ENCODE measurements around the gene MAB21L4. TPM values are rescaled to one million over a fixed set of nuclear protein-coding genes. Genes with fewer than 3 reads are reported as not detected.

The MAB21L4 gene
- total and polyA plus RNA-seq, 8 donors: 0.79 to 35.7 (median 2.0) TPM

- DNase-seq (no peak), ATAC-seq (no peak)
- TF ChIP-seq CTCF (IDR thresholded peaks at IDR 0.05): no peak
These were observed 9.9 kb downstream of the MAB21L4 start for GRCh38 chr2:240886023-240886565.

DNA sequence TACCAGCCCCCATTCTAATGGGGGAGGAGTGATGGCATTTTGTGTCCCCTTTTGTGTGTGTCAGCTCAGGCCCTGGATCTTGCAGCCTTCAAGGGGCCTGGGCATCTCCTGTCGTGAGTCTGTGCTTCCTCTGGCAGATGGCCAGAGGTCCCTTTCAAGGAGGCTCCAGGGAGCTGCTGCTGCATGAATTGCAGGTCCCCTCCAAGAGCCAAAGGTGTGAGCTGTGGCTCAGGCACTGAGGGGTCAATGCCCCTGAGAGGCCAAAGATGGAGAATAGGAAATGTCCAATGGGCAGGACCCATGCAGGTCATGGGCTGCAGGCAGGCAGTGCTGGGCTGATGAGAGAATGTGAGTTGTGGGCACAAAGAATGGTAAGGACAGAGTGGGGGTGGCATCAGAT, 10.4 kb downstream of the MAB21L4 start:
- H3K4me1 ChIP-seq: no peaks in the 10 kb centered on the region
- no peaks in the 10 kb centered on the region for H3K27me3 ChIP-seq
- H3K27ac ChIP-seq: no peak overlapping the region
- no peak for TF ChIP-seq CTCF (IDR thresholded peaks at IDR 0.05)
- DNase-seq (no peak), ATAC-seq (no peak)
- H3K36me3 ChIP-seq: no peaks in the 10 kb centered on the region
- H3K4me3 ChIP-seq: no peak overlapping the region
- intact Hi-C loops (cut with DNase I): no loop called here
- no peaks in the 10 kb centered on the region for H3K9me3 ChIP-seq

More at GRCh38 chr2:240886023-240886565, 9.9 kb downstream of the MAB21L4 start:
- intact Hi-C loops (cut with DNase I): no loop called here
- Histone ChIP-seq H3K27ac (no peak overlapping the region), H3K4me3 (no peak overlapping the region), H3K36me3 (no peaks in the 10 kb centered on the region), H3K27me3 (no peaks in the 10 kb centered on the region), H3K9me3 (no peaks in the 10 kb centered on the region), H3K4me1 (no peaks in the 10 kb centered on the region)

DNA sequence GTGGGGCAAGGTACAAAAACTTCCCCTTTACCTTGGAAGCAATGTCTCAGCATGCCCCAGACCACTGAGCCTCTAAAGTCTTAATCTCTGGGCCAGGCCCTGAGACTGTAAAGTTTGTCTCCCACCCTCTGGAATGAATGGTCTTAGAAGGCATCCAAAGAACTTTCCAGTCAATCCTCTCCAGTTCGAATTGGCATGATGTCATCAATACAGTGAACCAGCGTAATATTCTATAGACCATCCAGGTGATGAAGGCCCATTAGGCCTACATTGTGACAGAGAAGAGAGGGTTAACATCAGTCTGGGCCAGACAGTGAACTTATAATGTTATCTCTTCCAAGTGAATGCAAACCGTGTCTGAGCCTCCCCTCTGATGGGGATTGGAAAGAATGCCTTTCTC, 11.2 kb downstream of the MAB21L4 start:
- no peaks in the 10 kb centered on the region for H3K27me3 ChIP-seq
- H3K4me3 ChIP-seq: no peak overlapping the region
- ATAC-seq (no peak), DNase-seq (no peak)
- intact Hi-C loops (cut with DNase I): no loop called here
- no peak overlapping the region for H3K27ac ChIP-seq
- no peaks in the 10 kb centered on the region for H3K4me1 ChIP-seq
- H3K9me3 ChIP-seq: no peaks in the 10 kb centered on the region
- no peak for TF ChIP-seq CTCF (IDR thresholded peaks at IDR 0.05)
- no peaks in the 10 kb centered on the region for H3K36me3 ChIP-seq

DNA sequence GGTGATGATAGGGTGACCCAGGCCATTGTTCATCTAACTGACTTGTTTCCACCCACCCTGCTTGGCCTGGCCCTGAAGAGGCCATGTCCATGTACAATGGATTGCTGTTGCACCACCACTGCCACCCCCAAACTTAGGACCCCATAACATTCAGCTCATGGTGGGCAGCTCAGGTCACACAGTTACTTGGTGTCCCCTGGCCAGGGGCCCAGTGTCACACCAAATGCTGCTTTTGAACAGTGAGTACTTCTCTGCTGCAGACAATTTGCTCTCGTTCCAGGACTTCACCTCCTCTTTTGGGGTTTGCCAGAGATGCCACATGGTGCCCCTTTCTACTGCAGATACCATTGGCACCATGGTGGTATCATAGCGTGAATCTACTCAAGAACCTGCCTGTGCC, 11.7 kb downstream of the MAB21L4 start:
- H3K4me1 ChIP-seq: no peaks in the 10 kb centered on the region
- H3K36me3 ChIP-seq: no peaks in the 10 kb centered on the region
- H3K4me3 ChIP-seq: no peak overlapping the region
- no peaks in the 10 kb centered on the region for H3K9me3 ChIP-seq
- TF ChIP-seq CTCF (IDR thresholded peaks at IDR 0.05): no peak
- DNase-seq: no peak
- ATAC-seq: no peak
- intact Hi-C loops (cut with DNase I): no loop called here
- H3K27me3 ChIP-seq: no peaks in the 10 kb centered on the region
- no peak overlapping the region for H3K27ac ChIP-seq

DNA sequence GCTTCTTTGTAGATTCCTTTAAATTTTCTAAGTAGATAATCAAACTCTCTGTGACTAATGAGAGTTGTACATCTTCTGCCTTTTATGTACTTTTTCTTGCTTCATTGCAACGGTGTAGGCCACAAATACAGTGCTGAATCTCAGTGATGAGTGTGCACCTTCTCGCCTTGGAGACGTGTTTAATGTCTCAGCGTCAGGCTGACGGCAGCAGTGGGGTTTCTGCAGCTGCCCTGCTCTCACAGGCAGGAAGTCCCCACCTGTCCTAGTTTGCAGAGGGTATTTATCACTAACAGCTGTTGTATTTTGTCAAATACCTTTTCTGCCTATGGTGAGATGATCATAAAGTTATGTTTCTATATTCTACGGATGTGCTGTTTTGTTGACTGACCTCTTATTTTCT, 14.0 kb downstream of the MAB21L4 start:
- Histone ChIP-seq H3K27me3 (no peaks in the 10 kb centered on the region), H3K36me3 (no peaks in the 10 kb centered on the region), H3K9me3 (no peaks in the 10 kb centered on the region), H3K27ac (no peak overlapping the region), H3K4me1 (no peaks in the 10 kb centered on the region), H3K4me3 (no peak overlapping the region)
- TF ChIP-seq CTCF (IDR thresholded peaks at IDR 0.05): no peak
- ATAC-seq (no peak), DNase-seq (no peak)
- intact Hi-C loops (cut with DNase I): no loop called here

Data from left lung (tissue), 10 donors.